DMS53 treated with DMSO at 0.1 percent for 48 hours (cell line): ENCODE data around the gene JMJD4.

Experiments used
- DNase-seq: peaks from one replicate; lab custom pipeline; 2025; ENCODE audit not compliant: unreplicated experiment; lab: John Stamatoyannopoulos, UW

The JMJD4 gene, protein sequence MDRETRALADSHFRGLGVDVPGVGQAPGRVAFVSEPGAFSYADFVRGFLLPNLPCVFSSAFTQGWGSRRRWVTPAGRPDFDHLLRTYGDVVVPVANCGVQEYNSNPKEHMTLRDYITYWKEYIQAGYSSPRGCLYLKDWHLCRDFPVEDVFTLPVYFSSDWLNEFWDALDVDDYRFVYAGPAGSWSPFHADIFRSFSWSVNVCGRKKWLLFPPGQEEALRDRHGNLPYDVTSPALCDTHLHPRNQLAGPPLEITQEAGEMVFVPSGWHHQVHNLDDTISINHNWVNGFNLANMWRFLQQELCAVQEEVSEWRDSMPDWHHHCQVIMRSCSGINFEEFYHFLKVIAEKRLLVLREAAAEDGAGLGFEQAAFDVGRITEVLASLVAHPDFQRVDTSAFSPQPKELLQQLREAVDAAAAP

GRCh38 chr1:227734856-227735538 is at the start of gene JMJD4, which contains the start of gene SNAP47:
JMJD4 (minus strand) TSS chr1:227735302; CDS start chr1:227735273, 29 bp downstream.
SNAP47 (plus strand) TSS chr1:227735435; CDS start chr1:227747737, 12,302 bp downstream.
- peak; percentile 81 for DNase-seq

GRCh38 chr1:227782226-227782625 is 47.1 kb upstream of the JMJD4 start:
- DNase-seq, result no peak

GRCh38 chr1:227781314-227781930 is 46.3 kb upstream of the JMJD4 start:
- DNase-seq, result no peak

GRCh38 chr1:227780101-227781044 is 45.3 kb upstream of the JMJD4 start:
- DNase-seq, result no peak

- no peak for DNase-seq
Observed at GRCh38 chr1:227779685-227780084, 44.6 kb upstream of the JMJD4 start.

GRCh38 chr1:227779021-227779441 is 43.9 kb upstream of the JMJD4 start:
- no peak for DNase-seq

DNA sequence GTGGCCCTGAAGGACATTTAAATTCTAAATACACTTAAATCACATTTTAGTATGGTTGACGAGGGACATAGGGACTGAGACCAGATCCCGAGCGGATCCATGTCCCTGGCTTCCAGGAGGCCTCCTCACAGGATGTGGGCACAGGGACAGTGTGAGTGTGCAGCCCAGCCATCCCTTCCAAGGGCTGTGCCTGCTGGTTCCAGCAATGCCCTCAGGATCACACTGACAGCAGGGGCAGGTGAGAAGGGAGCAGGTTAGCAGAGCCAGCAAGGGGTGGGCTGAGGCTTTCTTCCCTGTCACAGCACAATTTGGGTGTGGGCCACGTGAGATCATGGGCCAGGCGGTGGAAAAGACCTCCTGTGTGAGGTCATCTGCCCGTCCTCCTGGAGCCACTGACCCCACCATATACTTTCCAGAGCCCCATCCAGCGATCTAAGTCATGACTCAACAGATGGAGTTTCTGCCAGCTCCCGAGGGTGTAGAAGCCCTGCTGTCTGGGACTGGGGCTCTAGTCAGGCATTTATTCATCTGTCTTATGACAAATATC is 43.4 kb upstream of the JMJD4 start:
- no peak for DNase-seq

GRCh38 chr1:227777646-227778045 is 42.5 kb upstream of the JMJD4 start:
- DNase-seq, result no peak

DNA sequence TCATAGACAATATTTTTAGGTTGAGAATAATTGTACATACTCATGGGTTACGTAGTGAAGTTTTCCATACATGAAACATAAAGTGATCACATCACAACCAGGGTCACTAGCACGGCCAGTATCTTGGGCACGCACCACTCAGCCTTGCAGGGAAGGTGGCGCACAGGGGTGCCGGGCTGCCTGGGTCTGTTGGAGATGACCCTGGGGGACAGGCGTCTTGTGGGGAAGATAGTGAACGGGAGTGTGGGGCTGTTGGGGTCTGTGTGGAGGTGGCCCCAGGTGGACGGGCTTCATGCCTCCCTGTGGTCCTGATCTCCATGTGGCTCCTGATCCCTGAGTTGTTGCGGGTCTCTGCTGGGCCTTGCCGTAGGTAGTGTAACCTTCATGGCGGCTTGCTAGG is 42.1 kb upstream of the JMJD4 start:
- no peak for DNase-seq

DNA sequence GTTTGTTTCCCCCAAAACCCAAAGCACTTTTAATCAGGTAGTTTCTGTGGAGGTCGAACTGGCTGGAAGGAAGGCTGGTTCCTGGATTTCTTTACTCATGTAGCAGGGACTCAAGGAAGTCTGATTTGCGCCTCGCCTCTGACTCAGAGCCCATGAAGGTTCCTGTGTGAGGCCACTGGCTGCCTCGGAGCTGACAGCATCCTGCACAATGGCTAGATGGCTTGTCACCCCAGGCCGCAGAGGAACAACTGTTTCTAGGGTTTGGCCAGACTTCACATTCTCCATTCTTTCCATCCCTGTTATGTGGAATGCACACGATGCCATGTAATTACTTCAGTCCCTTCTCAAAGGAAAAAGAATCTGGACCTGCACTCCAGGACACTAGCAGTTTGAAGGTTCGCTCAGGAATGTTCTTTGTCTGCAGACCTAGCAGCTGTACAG is 41.2 kb upstream of the JMJD4 start:
- DNase-seq, result no peak

- no peak for DNase-seq
Observed at GRCh38 chr1:227775841-227776240, 40.7 kb upstream of the JMJD4 start.

DNA sequence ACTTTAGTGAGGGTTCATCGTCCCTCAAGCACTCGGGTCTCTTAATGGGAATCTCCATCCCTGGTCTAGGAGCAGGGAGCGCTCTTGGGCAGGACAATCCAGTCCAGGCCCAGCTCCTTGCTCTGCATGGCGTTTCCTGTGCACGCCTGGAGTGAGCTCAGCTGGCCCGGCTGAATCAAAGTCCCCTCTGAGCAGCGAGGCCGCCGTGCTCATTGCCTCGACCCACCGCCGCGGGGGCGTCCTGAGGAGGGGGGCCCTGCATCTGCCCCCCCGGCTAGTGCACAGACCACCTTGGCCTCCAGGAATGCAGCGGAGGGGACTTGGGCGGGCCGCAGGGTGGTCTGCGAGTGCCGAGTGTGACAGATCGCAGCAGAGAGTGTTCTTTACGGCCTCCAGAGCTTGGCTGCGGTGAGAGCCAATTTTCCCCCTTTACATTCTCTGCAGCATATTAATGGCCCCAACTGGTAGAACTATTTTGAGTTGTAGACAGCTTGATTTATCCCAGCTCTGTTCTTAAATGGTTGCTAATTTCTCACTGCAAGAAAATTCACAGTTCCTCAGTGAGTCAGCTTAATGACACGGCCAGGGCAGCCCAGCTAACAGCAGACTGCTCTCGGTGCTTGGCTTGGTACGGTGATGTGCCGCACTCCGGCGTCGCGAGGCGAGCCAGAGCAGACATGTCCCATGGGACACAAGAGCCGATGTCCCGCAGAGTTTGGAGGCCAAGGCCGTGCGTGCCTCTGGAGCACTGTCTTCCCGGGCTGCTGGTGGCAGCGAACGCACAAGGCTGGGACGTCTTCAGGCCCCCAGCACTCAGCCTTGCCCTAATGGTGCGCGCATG is 39.9 kb upstream of the JMJD4 start:
- DNase-seq, result no peak

GRCh38 chr1:227774051-227774731 is 39.1 kb upstream of the JMJD4 start:
- DNase-seq, result peak; percentile 78

- DNase-seq, result peak; percentile 59
Observed at GRCh38 chr1:227773558-227773957, 38.5 kb upstream of the JMJD4 start.

DNA sequence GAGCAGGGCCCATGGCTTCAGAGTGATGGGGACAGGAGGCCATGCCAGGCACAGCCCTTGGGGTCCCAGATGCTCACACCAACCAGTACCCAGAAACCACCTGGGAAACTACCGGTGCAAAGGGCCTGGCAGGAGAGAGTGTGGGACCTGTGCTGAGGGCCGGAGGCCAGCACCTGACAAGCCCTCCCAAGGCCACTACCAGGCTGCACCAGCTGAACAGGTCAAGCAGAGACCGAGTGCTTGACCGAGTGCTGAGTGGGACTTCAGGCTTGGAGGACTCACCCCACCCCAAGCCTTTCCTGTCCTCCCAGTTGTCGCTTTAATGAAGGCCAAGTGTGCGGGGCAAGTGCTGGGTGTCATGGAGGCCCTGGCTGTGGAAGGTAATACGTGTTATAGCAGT is 36.7 kb upstream of the JMJD4 start:
- DNase-seq, result no peak

DNA sequence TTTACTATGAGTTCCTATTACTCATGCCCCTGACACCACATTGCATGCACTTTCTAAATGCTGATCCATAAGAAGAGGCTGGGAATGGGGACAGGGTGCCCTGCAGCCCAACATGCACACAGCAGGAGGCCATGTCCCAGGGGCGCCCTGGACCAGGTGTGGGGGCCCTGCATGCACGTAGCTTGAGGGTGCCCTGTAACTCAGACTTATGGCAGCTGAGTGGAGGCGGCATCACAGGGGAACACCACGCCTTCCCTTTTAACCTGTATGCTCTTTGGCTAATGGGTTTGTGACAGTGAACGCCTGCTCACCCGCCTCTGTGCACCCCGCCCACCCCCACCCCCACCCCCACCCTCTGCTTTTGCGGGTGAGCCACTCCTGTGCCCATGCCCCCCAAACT is 36.2 kb upstream of the JMJD4 start:
- no peak for DNase-seq

- DNase-seq, result no peak
Observed at GRCh38 chr1:227770812-227771211, 35.7 kb upstream of the JMJD4 start.

DNA sequence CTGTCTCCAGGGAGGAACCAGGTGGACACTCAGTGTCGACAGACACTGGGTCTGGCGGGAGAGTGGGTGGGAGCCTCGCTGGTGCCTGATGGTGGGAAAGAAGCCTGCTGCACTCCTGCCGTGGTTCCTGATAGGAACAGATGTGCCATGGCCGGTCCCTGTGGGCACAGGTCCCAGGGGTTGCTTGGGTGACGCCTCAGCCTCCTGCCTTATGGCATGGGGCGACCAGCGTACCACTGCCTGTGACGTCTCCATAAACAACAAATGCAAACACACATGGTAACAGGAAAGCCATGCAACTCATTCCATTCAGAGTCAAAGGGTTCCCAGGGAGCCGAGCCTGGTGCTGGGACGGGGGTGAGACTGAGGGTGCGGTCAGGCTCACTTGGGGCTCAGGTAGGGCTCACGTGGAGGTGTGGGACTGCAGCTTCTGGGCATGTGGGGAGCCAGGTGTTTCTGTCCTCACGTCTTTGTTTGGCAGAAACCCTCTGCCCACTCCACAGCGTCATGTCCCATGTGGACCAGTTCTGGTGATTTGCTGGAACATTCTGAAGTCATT is 34.9 kb upstream of the JMJD4 start:
- DNase-seq, result no peak
